SU-DHL-6 (cell line): ENCODE results near the gene APOE.

ENCODE experiments used
- CTCF ChIP-seq: fragments of 200-600 bp; sonication (generic); IDR thresholded peaks from one replicate; pipeline ENCODE4 v1.5.1; 2017; ENCODE audit warnings: antibody characterized with exemption, mild to moderate bottlenecking, low read length, moderate library complexity; ENCODE audit not compliant: insufficient read depth, poor library complexity, severe bottlenecking
- EZH2phosphoT487 ChIP-seq: fragments of 200-600 bp; sonication (generic), shearing (Covaris generic); conservative IDR thresholded peaks from 2 replicates; pipeline ENCODE4 v1.6.1; 2018; ENCODE audit warnings: mild to moderate bottlenecking, antibody characterized with exemption, low read length, moderate library complexity, mixed read lengths

DNA sequence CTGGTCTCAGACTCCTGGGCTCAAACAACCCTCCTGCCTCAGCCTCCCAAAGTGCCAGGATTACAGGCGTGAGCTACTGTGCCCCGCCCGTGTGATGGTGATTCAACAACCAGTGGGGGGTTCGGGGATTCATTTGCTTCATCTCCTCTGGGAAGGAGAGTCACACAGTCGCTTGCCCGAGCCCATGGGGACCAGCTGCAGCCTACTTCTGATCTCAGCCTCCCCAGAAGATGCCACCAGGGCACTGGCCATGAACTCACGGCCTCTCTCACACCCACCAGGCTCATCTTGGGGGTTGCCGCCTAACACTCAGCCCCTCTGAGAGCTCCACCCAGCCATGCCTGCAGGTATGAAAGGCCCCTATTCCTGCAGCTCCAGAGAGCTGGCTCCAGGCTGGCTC lies 7.8 kb upstream of the APOE start:
- TF ChIP-seq CTCF (no peak), EZH2phosphoT487 (no peak)
